22Rv1 (cell line): Measurements from ENCODE around the gene OMA1.
"Not testable (repeated sequence)": the region's sequence is repeated elsewhere in the genome, so short reads cannot be mapped to it uniquely, and the experiment has no call there.

Source experiments
- H3K27ac ChIP-seq: fragments of 450-650 bp; 2 replicates; pipeline ENCODE4 v1.5.1; 2017
- ZFX ChIP-seq: fragments of 450-650 bp; IDR thresholded peaks from 2 replicates; pipeline ENCODE4 v1.6.1; 2017; ENCODE audit warnings: antibody characterized with exemption, borderline replicate concordance
- TF ChIP-seq, protein P1 (sequence below): fragments of 450-650 bp; IDR thresholded peaks from 2 replicates; pipeline ENCODE4 v1.5.1; 2017; ENCODE audit warnings: mild to moderate bottlenecking

OMA1 gene

DNA sequence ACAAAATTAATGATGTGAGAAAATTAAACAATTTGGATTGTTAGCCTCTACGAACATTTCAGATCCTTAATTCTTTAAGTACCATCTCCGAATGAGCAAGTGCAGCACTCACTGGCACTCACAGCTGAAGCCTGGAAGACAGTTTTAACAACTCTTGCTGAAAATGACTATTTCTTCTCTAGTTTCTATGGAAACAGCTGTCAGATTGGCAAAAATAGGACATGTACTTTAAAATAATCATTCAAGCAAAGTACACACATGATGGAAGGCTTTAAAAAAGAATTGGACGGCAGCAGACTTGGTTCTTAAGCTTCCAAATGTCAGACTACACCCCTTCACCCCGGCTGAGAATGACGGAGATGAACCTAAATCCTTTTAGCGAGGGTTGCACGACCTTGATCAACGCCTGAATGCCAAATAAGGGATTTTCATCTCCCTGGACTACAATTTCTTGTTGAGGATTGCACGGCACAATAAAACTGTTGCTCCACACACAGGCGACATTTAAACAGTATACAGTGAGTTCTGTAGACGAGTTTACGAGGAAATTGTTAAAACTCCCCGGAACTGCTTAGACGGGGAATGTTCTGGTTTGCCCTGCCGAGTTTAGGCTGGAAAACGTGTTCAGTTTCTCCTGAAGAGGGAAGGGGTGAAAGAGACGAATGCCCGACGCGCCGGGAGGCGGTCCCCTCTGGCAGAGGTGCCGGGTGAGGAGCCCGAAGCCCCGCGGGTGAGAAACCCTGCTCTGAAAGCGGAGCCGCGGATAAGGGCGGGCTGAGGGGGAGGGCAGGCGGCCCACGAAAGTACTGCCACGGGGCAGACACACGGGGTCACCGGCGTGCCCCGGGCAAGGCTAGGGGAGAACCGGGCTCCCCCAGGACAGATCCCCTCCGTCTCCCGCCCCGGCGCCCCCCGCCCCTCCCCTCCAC lies 671 bp downstream of the OMA1 start:
- TF ChIP-seq, protein P1, sequence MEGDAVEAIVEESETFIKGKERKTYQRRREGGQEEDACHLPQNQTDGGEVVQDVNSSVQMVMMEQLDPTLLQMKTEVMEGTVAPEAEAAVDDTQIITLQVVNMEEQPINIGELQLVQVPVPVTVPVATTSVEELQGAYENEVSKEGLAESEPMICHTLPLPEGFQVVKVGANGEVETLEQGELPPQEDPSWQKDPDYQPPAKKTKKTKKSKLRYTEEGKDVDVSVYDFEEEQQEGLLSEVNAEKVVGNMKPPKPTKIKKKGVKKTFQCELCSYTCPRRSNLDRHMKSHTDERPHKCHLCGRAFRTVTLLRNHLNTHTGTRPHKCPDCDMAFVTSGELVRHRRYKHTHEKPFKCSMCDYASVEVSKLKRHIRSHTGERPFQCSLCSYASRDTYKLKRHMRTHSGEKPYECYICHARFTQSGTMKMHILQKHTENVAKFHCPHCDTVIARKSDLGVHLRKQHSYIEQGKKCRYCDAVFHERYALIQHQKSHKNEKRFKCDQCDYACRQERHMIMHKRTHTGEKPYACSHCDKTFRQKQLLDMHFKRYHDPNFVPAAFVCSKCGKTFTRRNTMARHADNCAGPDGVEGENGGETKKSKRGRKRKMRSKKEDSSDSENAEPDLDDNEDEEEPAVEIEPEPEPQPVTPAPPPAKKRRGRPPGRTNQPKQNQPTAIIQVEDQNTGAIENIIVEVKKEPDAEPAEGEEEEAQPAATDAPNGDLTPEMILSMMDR = no peak
- TF ChIP-seq ZFX = no peak

DNA sequence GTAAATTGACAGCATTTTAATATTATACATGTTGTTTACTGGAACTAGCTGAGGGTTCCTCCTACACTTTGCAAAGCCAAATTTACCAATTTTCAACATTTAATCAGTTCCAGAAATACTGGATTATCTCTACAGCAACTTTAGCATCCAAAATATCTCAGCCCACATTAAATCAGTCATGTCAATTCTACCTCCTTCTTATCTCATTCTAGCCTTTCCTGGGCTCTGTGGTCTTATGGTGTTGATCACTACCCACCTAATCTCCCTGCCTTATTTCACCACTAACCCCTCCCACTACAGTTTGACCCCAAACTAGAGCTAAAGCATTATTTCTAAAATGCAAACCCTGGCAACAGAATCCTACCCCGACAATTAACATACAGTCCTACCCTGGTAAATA lies 3.3 kb downstream of the OMA1 start:
- no peak overlapping the region for H3K27ac ChIP-seq
- TF ChIP-seq, protein P1 = no peak
- TF ChIP-seq ZFX = no peak

More for the DNA sequence above, 671 bp downstream of the OMA1 start:
- peak overlapping the region; percentile 85 for H3K27ac ChIP-seq

DNA sequence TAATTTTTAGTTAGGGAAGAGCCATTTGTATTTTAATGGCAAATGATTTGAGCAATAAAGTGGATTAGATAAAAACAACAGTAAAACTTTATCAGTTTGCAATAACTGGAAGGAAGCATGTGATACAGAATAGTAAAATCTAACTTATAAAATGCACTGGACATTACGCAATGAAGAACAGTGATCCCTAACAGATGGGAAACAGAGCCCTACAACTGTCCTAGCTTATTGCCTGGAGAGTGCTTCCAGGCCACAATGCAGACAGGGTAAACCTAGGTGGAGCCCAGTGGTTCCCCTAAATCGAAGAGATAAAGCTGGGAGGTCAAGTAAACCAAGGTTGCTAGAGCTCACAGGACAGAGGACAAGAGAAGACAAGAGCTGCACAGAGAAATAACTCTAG lies 7.0 kb downstream of the OMA1 start:
- TF ChIP-seq, protein P1 = no peak
- TF ChIP-seq ZFX = no peak
- H3K27ac ChIP-seq = no peak overlapping the region

DNA sequence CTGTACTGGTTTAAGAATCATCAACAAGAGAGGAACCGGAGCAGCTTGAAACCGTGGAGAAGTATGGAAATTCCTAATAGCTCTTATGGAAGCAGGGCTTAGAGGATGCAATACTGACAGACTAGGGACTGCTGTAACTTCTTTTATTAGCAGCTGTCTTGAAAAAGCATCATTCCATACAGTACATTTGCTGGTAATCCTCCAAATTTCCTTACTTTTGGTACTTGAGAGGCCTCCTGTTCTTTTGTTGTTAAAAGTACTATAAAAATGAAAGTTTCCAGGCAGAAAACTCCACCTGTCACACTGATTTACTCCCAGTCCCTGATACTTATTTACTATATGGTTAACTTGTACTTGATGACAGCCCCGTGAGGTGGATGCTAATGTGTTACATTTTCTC lies 7.7 kb downstream of the OMA1 start:
- no peak overlapping the region for H3K27ac ChIP-seq
- TF ChIP-seq, protein P1 = no peak
- TF ChIP-seq ZFX = no peak

DNA sequence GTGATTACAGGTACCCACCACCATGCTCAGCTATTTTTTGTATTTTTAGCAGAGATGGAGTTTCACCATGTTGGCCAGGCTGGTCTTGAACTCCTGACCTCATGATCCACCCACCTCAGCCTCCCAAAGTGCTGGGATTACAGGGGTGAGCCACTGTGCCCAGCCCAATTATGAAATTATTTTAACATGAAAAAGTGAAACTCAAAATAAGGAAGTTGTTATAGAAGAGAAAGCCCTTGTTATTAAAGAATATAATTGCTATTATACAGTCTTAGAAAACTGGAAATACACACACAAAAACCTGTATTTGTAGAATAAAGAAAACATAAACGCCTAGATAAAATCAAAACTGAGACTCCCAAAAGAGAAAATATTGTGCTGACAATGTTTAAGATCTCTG lies 14.7 kb downstream of the OMA1 start:
- not testable (repeated sequence) for H3K27ac ChIP-seq

DNA sequence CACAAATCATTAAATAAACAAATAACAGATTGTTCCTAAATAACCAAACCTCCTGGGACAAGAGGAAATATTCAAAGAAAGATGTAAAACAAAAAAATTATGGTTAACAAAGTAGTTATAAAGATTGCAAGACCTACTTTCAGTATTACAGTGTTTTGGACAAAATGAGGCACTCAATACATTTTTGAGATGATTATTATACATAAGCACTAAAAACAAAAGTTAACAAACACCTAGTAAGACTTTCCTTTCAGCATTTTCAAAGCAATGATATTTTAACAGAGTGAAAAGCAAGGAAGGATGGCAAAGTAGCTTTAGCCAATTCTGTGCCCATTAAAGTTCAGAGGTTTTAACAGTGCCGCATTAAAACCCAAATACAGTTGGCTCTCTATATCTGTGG lies 17.2 kb downstream of the OMA1 start:
- H3K27ac ChIP-seq = no peak overlapping the region
- no peak for TF ChIP-seq ZFX
- TF ChIP-seq, protein P1 = no peak

DNA sequence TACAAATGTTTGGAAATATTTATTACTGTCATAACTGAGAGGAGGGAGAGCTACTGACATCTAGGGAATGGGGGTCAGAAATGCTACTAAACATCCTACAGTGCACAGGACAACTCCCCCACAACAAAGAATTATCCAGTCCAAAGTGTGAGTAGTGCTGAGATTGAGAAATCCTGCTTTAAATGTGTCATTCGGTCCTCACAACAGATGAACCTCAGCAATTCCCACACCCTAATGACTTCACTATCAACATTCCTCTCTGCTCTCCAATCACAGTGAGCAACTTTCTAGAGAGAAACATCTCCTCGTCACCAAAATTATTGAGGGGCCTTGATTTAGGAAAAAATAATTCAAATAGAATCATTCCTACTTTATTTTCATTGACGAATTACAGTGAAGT lies 18.0 kb downstream of the OMA1 start:
- H3K27ac ChIP-seq = no peak overlapping the region
- TF ChIP-seq, protein P1 = no peak
- TF ChIP-seq ZFX = no peak
